Measurements from ENCODE around the gene HSBP1. TPM values are rescaled to one million over a fixed set of nuclear protein-coding genes. Genes with fewer than 3 reads are reported as not detected.

The HSBP1 gene
- total RNA-seq, 1 donor: 28.0 TPM

Other genes starting within 250 kb of the HSBP1 start
- 7.8 TPM for gene MLYCD, start 91.1 kb downstream of the HSBP1 start, total RNA-seq
- 0.81 TPM for gene OSGIN1, start 145.3 kb downstream of the HSBP1 start, total RNA-seq
- not detected for gene NECAB2, start 160.3 kb downstream of the HSBP1 start, total RNA-seq
- not detected for gene SLC38A8, start 234.8 kb downstream of the HSBP1 start, total RNA-seq